AG08395 (cell line): ENCODE measurements around the gene NDUFB1.

ENCODE experiments used
- DNase-seq: peaks from one replicate; pipeline ENCODE4 v3.0.0; 2012; ENCODE audit warnings: mixed read lengths, low spot score

NDUFB1 gene

GRCh38 chr14:92121670-92122350 lies at the start of gene NDUFB1, which contains the start of gene CPSF2:
Gene NDUFB1 (minus strand): TSS chr14:92121706. CDS start chr14:92117637, 4,069 bp downstream.
Gene CPSF2 (plus strand): TSS chr14:92121969. CDS start chr14:92130985, 9,016 bp downstream.
- peak; percentile 93 for DNase-seq

GRCh38 chr14:92164958-92165357 lies 43.5 kb upstream of the NDUFB1 start:
- DNase-seq: no peak

- DNase-seq: no peak
Observed at GRCh38 chr14:92161521-92161920, 40.0 kb upstream of the NDUFB1 start.

- peak; percentile 76 for DNase-seq
Observed at GRCh38 chr14:92160619-92161018, 39.1 kb upstream of the NDUFB1 start.

- peak; percentile 15 for DNase-seq
Observed at GRCh38 chr14:92154283-92154942, 32.9 kb upstream of the NDUFB1 start.

GRCh38 chr14:92153581-92153980 lies 32.1 kb upstream of the NDUFB1 start:
- no peak for DNase-seq

- DNase-seq: no peak
Observed at GRCh38 chr14:92144708-92145107, 23.2 kb upstream of the NDUFB1 start.

- no peak for DNase-seq
Observed at GRCh38 chr14:92143962-92144361, 22.5 kb upstream of the NDUFB1 start.

- DNase-seq: no peak
Observed at GRCh38 chr14:92143309-92143708, 21.8 kb upstream of the NDUFB1 start.

GRCh38 chr14:92135269-92135668 lies 13.8 kb upstream of the NDUFB1 start:
- DNase-seq: peak; percentile 34

- DNase-seq: no peak
Observed at GRCh38 chr14:92134456-92134855, 12.9 kb upstream of the NDUFB1 start.

GRCh38 chr14:92122761-92123160 lies 1.3 kb upstream of the NDUFB1 start:
- peak; percentile 11 for DNase-seq

- DNase-seq: peak; percentile 15
Observed at GRCh38 chr14:92122351-92122677, 808 bp upstream of the NDUFB1 start.

- peak; percentile 55 for DNase-seq
Observed at GRCh38 chr14:92121207-92121669, 268 bp downstream of the NDUFB1 start.

- no peak for DNase-seq
Observed at GRCh38 chr14:92109490-92109889, 12.0 kb downstream of the NDUFB1 start.

GRCh38 chr14:92108345-92109254 lies 12.9 kb downstream of the NDUFB1 start:
- DNase-seq: no peak

GRCh38 chr14:92106143-92106926 lies 15.2 kb downstream of the NDUFB1 start, which contains the start of gene ATXN3:
Gene ATXN3 (minus strand): TSS chr14:92106582. CDS start chr14:92106552, 30 bp downstream.
- peak; percentile 99 for DNase-seq

- peak; percentile 38 for DNase-seq
Observed at GRCh38 chr14:92105893-92106142, 15.7 kb downstream of the NDUFB1 start.

GRCh38 chr14:92105073-92105892 lies 16.2 kb downstream of the NDUFB1 start:
- DNase-seq: peak; percentile 39

- no peak for DNase-seq
Observed at GRCh38 chr14:92103363-92103989, 18.0 kb downstream of the NDUFB1 start.
